ENCODE results near the gene THNSL1. TPM values are rescaled to one million over a fixed set of nuclear protein-coding genes. Genes with fewer than 3 reads are reported as not detected.
A peak's percentile ranks its signal among the peaks of the same experiment; 100 is the strongest.

THNSL1 gene
- total RNA-seq, 1 donor: 2.9 TPM

DNA sequence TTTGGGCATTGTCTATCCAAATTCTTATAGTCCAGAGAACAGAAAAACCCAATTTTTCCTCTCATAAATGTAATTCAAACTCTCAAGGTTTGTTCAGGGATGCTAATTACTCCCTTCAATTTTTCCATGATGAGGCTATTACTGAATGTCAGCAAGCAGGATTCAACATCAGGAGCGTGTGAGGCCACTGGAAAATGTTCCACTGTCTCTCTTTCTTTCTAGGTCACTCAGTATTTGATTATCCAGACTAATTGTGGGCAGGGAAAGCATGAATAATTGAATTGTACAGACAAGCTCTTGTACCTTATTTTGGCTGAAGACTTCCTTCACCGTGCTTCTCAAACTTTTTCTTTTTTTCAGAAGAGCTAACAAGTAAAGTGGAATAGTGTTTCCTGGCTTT lies 30.7 kb downstream of the THNSL1 start:
- TF ChIP-seq CTCF (IDR thresholded peaks at IDR 0.05; ENCODE audit: extremely low read depth, low read depth, low read length): no peak
- Histone ChIP-seq H3K27ac (ENCODE audit: low read depth, low read length) (no peak overlapping the region), H3K4me1 (ENCODE audit: insufficient read depth, low read length) (peaks cover 15% of the 10 kb centered on the region), H3K36me3 (ENCODE audit: insufficient read depth, low read length) (no peaks in the 10 kb centered on the region), H3K27me3 (ENCODE audit: insufficient read depth, low read length) (peaks cover 12% of the 10 kb centered on the region), H2AFZ (ENCODE audit: low read length) (no peak overlapping the region), H4K20me1 (ENCODE audit: insufficient read depth, low read length) (no peaks in the 10 kb centered on the region), H3K79me2 (ENCODE audit: insufficient read depth, low read length) (no peaks in the 10 kb centered on the region), H3K4me2 (ENCODE audit: insufficient read depth, low read length) (no peak overlapping the region), H3K9me3 (ENCODE audit: low read depth, low read length) (no peaks in the 10 kb centered on the region), H3K4me3 (ENCODE audit: insufficient read depth, low read length) (no peak overlapping the region)
- DNase-seq (ENCODE audit: insufficient read length, low spot score, missing footprints): no peak

DNA sequence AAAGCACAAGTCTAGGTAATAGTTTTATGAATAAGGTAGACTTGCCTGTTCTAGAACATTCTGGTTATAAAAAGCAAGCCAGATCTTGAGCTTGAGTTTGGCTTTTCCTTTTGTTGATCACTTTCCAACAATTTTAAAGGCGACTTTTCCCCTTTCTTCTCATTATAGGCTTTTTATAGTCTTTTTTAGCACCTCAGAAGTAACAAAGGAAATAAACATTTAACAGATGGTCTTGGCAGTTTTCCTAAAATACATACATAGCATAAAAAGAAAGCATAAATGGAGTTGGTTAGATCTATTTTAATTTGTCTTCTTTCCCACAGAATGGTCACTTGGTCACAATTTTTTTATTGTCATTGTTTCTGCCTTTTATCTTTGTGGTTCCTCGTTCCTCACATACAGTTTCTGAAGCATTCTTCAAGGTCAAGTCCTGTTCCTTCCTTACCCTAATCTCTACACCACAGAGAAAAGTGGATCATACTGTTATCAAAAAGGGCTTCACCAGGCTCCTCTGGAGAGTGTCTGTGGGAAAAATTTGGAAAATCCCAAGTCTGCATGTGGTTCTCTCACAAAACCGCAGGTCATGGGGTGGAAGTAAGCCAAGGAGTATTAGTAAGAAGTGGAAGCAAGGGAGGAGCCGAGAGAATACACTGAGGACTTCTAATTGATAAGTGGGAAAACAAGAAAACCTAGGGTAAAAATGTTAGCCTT lies 31.3 kb downstream of the THNSL1 start:
- Histone ChIP-seq H3K27me3 (ENCODE audit: insufficient read depth, low read length) (peaks cover 12% of the 10 kb centered on the region), H4K20me1 (ENCODE audit: insufficient read depth, low read length) (no peaks in the 10 kb centered on the region), H3K9me3 (ENCODE audit: low read depth, low read length) (no peaks in the 10 kb centered on the region), H3K4me3 (ENCODE audit: insufficient read depth, low read length) (no peak overlapping the region), H3K4me1 (ENCODE audit: insufficient read depth, low read length) (peaks cover 15% of the 10 kb centered on the region), H3K27ac (ENCODE audit: low read depth, low read length) (no peak overlapping the region), H3K4me2 (ENCODE audit: insufficient read depth, low read length) (peak overlapping the region; percentile 12), H3K36me3 (ENCODE audit: insufficient read depth, low read length) (no peaks in the 10 kb centered on the region), H3K79me2 (ENCODE audit: insufficient read depth, low read length) (no peaks in the 10 kb centered on the region), H2AFZ (ENCODE audit: low read length) (no peak overlapping the region)
- no peak for DNase-seq (ENCODE audit: insufficient read length, low spot score, missing footprints)
- no peak for TF ChIP-seq CTCF (IDR thresholded peaks at IDR 0.05; ENCODE audit: extremely low read depth, low read depth, low read length)

GRCh38 chr10:25048450-25048849 lies 32.0 kb downstream of the THNSL1 start:
- Histone ChIP-seq H3K27me3 (ENCODE audit: insufficient read depth, low read length) (peaks cover 12% of the 10 kb centered on the region), H3K4me3 (ENCODE audit: insufficient read depth, low read length) (no peak overlapping the region), H3K4me2 (ENCODE audit: insufficient read depth, low read length) (peak overlapping the region; percentile 12), H3K9me3 (ENCODE audit: low read depth, low read length) (no peaks in the 10 kb centered on the region), H3K36me3 (ENCODE audit: insufficient read depth, low read length) (no peaks in the 10 kb centered on the region), H2AFZ (ENCODE audit: low read length) (no peak overlapping the region), H4K20me1 (ENCODE audit: insufficient read depth, low read length) (no peaks in the 10 kb centered on the region), H3K4me1 (ENCODE audit: insufficient read depth, low read length) (peaks cover 15% of the 10 kb centered on the region), H3K79me2 (ENCODE audit: insufficient read depth, low read length) (no peaks in the 10 kb centered on the region), H3K27ac (ENCODE audit: low read depth, low read length) (no peak overlapping the region)
- no peak for TF ChIP-seq CTCF (IDR thresholded peaks at IDR 0.05; ENCODE audit: extremely low read depth, low read depth, low read length)
- DNase-seq (ENCODE audit: insufficient read length, low spot score, missing footprints): peak; percentile 32

GRCh38 chr10:25049966-25050365 lies 33.6 kb downstream of the THNSL1 start:
- H3K79me2 ChIP-seq (ENCODE audit: insufficient read depth, low read length): no peaks in the 10 kb centered on the region
- H3K4me2 ChIP-seq (ENCODE audit: insufficient read depth, low read length): no peak overlapping the region
- no peaks in the 10 kb centered on the region for H3K9me3 ChIP-seq (ENCODE audit: low read depth, low read length)
- H2AFZ ChIP-seq (ENCODE audit: low read length): no peak overlapping the region
- H3K36me3 ChIP-seq (ENCODE audit: insufficient read depth, low read length): no peaks in the 10 kb centered on the region
- no peaks in the 10 kb centered on the region for H4K20me1 ChIP-seq (ENCODE audit: insufficient read depth, low read length)
- no peak for TF ChIP-seq CTCF (IDR thresholded peaks at IDR 0.05; ENCODE audit: extremely low read depth, low read depth, low read length)
- no peak for DNase-seq (ENCODE audit: insufficient read length, low spot score, missing footprints)
- H3K4me1 ChIP-seq (ENCODE audit: insufficient read depth, low read length): peaks cover 15% of the 10 kb centered on the region
- H3K27ac ChIP-seq (ENCODE audit: low read depth, low read length): no peak overlapping the region
- no peak overlapping the region for H3K4me3 ChIP-seq (ENCODE audit: insufficient read depth, low read length)
- peaks cover 6% of the 10 kb centered on the region for H3K27me3 ChIP-seq (ENCODE audit: insufficient read depth, low read length)
